ENCODE results near the gene GBGT1.
A peak's percentile ranks its signal among the peaks of the same experiment; 100 is the strongest.

The GBGT1 gene

GRCh38 chr9:133112663-133113026, 51.1 kb downstream of the GBGT1 start:
- DNase-seq, result no peak

DNA sequence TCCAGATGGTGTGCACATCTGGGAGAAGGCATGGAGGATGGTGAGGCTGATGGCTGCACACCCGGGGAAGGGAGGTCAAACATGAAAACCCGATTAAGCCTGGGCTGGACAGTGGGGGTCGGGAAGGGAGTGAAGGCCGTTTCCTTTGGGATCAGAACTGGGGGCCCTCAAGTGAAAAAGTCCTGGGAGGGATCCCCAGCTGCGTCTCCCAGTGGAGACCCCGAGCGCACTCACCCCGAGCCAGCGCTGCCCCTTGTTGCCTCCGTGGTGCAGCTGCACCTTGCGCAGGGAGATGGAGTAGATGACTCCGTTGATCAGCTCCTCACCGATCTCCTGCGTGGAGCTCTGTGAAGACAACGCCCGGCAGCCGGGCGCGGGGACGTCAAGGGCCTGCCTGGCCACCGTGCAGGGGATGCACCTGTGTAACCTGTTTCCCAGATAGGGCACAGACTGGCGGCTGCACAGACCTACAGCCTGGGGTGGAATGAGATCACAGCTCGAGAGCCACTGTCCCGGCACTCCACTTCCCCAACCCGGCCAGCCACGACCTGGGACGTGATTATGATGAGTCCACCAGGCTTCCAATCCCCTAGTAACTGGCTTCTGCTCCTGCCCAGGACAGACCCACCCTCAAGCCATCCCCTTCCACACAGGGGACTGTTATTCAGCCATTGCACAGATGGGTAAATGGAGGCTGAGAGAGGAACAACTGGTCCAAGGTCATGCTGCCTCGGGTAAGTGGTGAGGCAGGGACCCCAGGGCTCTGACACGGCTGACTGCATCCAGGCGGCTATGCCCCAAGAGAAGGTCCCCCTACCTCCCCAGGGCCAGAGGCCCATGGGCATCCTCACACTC, 51.7 kb downstream of the GBGT1 start:
- no peak for DNase-seq

- no peak for DNase-seq
Measured at GRCh38 chr9:133109931-133110650, 53.6 kb downstream of the GBGT1 start.

- no peak for DNase-seq
Measured at GRCh38 chr9:133108794-133109641, 54.7 kb downstream of the GBGT1 start.

GRCh38 chr9:133107961-133108793, 55.5 kb downstream of the GBGT1 start:
- DNase-seq, result no peak

DNA sequence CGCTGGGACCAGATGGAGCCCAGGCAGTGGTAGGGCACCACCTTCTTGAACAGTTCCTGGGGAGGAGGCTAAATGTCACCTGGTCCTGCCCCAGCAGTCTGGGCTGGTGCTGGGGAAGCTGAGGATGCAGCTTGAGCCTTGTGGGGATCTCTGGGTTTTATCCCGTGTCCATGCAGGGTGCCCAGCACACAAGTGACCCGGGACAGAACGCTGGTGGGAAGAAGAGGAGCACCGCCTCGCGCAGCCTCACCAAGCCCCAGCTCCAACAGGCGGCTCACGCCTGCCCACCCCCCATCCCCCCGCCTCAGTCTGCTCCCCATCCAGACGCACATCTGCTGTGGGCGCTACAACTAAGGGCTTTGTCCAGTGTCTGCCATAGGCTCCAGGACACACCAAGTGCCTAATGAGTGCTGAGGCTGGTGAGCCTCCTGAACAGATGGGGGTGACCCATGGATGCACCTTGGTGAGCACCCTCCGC, 56.4 kb downstream of the GBGT1 start:
- no peak for DNase-seq

DNA sequence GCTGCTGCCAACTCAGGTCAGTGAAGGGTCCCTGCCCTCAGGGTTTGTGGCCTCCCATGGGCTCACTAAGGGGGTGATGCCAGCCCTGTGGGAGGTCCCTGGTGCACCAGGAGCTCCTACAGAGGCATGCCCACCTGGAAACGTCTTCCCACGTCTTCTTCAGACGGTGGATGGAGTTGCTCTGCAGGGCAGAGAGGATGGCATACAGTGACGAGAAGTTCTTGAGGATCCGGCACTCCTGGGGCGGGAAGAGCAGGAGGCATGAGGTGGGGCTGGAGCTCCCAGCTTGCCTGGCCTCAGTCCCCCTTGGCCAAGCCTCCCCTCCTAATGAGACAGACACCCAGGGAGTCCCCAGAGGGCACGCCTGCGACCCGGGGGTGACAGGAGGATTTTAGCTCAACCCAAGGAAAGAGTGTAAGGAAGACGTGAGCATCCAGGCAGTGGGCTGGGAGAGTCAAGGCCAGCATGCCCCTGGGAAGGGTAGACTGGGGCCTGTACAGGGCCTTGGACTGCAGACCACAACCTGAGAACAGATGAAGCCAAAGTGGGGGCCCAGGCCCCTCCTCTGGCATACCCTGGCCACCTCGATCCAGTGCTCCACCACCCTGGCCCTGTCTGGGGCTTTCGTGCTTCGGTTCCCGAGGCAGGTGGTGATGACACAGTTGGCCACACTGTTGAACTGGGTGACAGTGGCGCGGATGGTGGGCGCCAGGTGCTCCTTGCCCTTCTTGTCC, 57.0 kb downstream of the GBGT1 start:
- no peak for DNase-seq

- no peak for DNase-seq
Measured at GRCh38 chr9:133105461-133105770, 58.3 kb downstream of the GBGT1 start.

DNA sequence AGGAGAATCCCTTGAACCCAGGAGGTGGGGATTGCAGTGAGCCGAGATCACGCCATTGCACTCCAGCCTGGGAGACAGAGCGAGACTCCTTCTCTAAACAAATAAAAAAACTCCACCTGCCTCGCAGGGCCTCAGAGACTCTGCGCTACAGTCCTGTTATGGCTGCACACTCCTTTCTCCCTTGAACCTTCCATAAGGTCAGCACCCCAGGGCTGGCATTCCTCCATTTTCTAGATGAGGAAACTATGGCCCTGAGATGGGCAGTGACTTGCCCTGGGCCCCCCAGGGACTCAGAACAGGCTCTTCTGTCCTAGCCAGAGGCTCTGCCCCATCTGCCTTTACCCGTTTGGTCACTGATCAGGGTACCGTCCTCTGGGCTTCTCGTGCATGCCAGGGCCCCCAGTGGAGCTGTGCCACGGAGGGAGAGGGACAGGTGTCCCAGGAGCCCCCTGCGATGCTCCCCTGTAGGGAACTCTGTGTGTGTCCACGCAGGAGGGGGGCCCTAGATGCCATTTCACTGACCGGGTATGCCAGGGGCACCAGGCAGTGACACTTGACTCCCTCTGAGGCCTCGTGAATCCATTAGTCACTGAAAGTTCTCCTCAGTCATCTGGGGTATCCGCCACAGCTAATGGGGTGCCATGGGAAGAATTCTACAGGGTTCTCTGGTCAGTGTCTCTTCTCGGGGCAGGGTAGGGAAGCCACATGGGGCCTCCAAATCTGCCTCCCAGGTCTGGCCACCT, 58.8 kb downstream of the GBGT1 start:
- DNase-seq, result no peak

DNA sequence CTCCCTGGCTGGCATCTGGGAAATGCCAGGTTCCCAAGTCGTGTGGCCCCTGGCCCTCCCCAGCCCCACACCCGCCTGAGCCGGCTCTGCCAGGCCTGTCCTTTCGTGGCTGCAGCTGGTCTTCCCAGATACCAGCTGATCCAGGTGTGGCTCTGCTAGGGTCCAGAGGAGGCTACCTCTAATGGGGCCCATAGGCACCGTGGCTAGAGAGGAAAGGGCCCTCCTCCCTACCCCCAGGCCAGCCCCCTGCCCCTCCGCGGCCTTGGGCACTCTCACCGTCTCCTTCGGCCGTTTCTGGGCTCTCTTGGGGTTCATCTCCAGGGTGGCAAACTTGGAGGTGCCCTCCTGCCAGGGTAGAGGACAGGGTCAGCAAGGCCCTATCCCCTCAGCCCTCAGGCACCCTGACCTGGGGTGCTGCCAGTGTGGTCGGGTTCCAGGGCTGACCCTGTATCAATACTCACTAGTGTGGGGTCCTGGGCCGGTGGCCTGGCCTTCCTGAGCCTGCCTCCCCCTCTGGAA, 59.7 kb downstream of the GBGT1 start:
- no peak for DNase-seq

DNA sequence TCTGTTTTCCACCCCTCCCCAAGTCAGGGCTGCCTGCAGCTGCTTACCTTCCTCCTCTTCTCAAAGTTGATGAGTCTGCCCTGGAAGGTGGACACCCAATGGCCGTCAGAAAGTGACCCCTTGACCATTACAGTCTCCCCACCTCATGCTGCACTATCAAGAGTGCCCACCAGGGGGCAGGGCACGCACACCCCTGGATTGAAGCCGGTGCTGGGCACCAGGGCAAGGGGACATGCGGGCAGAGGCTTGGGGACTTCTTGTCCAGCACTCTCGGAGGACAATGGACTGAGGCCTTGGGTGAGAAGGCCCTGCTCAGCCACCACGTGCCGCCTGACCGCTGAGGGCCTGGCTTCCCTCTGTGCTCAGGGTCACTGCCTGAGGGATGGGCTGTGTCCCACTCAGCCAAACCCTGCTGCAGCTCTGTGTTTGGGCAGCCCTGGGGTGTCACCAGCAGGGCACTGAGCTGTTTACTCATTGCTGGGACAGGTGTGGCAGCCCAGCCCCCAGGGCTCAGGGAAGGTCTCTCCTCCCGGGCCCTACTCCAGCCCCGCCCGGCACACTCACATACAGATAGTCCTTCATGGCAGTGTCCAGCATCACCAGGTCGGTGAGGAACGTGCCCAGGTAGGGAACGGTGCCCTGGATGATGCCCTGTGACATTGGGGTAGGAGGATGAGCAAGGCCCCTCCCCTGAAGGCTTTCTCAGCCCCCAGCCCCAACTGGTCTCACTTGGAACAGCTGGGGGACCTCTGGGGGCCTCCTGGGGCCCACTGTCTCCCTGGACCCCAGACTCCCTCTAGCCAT, 60.3 kb downstream of the GBGT1 start:
- DNase-seq, result peak in 5 of 6 experiments; percentile 34 to 70 (median 47)
